Fibroblast of villous mesenchyme (primary cell): Measurements from ENCODE around the gene TMEM259. TPM values are rescaled to one million over a fixed set of nuclear protein-coding genes. Genes with fewer than 3 reads are reported as not detected.
A peak's percentile ranks its signal among the peaks of the same experiment; 100 is the strongest.

Experiments used
- DNase-seq: peaks from one replicate; pipeline ENCODE4 v3.0.0-alpha.2; 2010; ENCODE audit warnings: low read depth
- H3K4me3 ChIP-seq: 2 replicates; pipeline ENCODE4 v1.5.1; 2011; ENCODE audit warnings: low read depth, mild to moderate bottlenecking, low read length
- total RNA-seq: library from RNA; depleted of rRNA; stranded (reverse); fragments of >200 nt; gene quantifications from 2 replicates; pipeline ENCODE4 v1.2.3, GENCODE V29; 2012
- TF ChIP-seq, protein P1 (sequence below): IDR thresholded peaks from 2 replicates; pipeline ENCODE4 v1.5.1; 2012; ENCODE audit warnings: low read depth, mild to moderate bottlenecking, low read length; ENCODE audit not compliant: insufficient read depth

Gene TMEM259
- total RNA-seq, 1 donor = 84.6 TPM

DNA sequence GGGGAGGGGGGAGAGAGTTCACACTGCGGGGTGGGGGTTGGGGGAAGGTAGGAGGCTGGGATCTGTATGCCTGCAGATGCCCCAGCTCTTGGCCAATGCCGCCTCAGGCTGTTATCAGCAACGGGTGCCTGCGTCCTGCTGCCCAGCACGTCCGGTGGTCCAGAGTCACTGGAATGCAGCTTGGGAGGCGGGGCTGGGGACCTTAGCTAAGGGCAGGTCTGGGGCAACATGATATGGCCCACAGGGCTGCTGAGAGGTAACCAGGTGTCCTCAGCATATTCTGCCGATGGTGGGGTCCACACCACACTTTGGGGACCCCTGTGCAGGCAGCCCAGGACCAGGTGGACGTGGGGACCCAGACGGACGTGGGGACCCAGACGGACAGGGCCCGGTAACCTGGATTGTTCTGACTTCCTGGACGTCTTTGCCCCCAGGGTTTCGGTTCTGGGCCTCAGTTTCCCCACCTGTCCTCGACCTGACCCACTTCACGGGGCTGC, 45.4 kb upstream of the TMEM259 start:
- H3K4me3 ChIP-seq = peak overlapping the region; percentile 49
- DNase-seq = no peak
- TF ChIP-seq, protein P1, sequence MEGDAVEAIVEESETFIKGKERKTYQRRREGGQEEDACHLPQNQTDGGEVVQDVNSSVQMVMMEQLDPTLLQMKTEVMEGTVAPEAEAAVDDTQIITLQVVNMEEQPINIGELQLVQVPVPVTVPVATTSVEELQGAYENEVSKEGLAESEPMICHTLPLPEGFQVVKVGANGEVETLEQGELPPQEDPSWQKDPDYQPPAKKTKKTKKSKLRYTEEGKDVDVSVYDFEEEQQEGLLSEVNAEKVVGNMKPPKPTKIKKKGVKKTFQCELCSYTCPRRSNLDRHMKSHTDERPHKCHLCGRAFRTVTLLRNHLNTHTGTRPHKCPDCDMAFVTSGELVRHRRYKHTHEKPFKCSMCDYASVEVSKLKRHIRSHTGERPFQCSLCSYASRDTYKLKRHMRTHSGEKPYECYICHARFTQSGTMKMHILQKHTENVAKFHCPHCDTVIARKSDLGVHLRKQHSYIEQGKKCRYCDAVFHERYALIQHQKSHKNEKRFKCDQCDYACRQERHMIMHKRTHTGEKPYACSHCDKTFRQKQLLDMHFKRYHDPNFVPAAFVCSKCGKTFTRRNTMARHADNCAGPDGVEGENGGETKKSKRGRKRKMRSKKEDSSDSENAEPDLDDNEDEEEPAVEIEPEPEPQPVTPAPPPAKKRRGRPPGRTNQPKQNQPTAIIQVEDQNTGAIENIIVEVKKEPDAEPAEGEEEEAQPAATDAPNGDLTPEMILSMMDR = no peak

- H3K4me3 ChIP-seq = no peak overlapping the region
- TF ChIP-seq, protein P1 = no peak
Measured at GRCh38 chr19:1065606-1066109, 44.7 kb upstream of the TMEM259 start.

DNA sequence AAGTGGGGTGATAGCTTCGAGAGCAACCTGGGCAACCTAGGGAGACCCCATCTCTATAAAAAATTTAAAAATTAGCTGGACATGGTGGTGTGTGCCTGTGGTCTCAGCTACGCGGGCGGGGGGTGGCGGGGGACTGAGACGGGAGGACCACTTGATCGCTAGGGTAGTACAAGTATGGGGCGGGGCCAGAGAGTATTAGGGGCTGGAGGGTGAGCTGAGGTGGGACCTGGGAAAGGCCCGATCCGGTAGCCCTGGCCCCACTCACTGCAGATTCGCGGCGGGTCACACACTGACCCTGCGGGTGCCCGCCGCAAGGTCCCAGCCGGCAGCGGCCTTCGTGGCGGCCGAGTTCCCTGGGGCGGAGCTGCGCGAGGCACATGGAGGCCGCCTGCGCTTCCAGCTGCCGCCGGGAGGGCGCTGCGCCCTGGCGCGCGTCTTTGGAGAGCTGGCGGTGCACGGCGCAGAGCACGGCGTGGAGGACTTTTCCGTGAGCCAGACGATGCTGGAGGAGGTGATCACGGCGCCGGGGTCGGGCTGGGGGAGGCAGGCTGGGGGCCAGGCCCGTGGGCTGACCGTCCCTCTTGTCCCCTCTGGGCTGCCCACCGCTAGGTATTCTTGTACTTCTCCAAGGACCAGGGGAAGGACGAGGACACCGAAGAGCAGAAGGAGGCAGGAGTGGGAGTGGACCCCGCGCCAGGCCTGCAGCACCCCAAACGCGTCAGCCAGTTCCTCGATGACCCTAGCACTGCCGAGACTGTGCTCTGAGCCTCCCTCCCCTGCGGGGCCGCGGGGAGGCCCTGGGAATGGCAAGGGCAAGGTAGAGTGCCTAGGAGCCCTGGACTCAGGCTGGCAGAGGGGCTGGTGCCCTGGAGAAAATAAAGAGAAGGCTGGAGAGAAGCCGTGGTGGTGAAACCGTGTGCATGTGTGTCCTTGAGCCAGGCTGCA, 44.0 kb upstream of the TMEM259 start:
- peak; percentile 77 for DNase-seq
- TF ChIP-seq, protein P1 = peak; percentile 73
- H3K4me3 ChIP-seq = no peak overlapping the region

More at GRCh38 chr19:1065606-1066109, 44.7 kb upstream of the TMEM259 start:
- no peak for DNase-seq

- no peak for DNase-seq
- TF ChIP-seq, protein P1 = no peak
- H3K4me3 ChIP-seq = no peak overlapping the region
Measured at GRCh38 chr19:1063909-1064660, 43.2 kb upstream of the TMEM259 start.

GRCh38 chr19:1063030-1063908, 42.3 kb upstream of the TMEM259 start:
- DNase-seq = peak; percentile 45
- H3K4me3 ChIP-seq = no peak overlapping the region
- TF ChIP-seq, protein P1 = no peak
